Astrocyte (in vitro differentiated cells and primary cell): ENCODE data around the gene OXTR. TPM values are rescaled to one million over a fixed set of nuclear protein-coding genes. Genes with fewer than 3 reads are reported as not detected.

Experiments used
- DNase-seq: peaks from one replicate; pipeline ENCODE4 v3.0.0-alpha.2; 2010; ENCODE audit warnings: low read depth
- FAIRE-seq: peaks from 2 replicates; lab custom pipeline; 2011; peaks lifted over from hg19 to GRCh38; lab: Jason Lieb, UNC
- H2AFZ ChIP-seq: 2 replicates; pipeline ENCODE4 v1.6.0; 2012; ENCODE audit warnings: low read depth, low read length, inconsistent platforms
- H3K27ac ChIP-seq: 2 replicates; pipeline ENCODE4 v1.5.1; 2011; ENCODE audit warnings: low read depth, low read length, inconsistent platforms
- H3K27me3 ChIP-seq: 2 replicates; pipeline ENCODE4 v1.6.0; 2011; ENCODE audit warnings: low read length, inconsistent platforms; ENCODE audit not compliant: insufficient read depth
- H3K36me3 ChIP-seq: 2 replicates; pipeline ENCODE4 v1.5.1; 2011; ENCODE audit warnings: low read length, inconsistent platforms; ENCODE audit not compliant: insufficient read depth
- H3K4me1 ChIP-seq: 2 replicates; pipeline ENCODE4 v1.5.1; 2011; ENCODE audit warnings: low read length, inconsistent platforms; ENCODE audit not compliant: insufficient read depth
- H3K4me2 ChIP-seq: 2 replicates; pipeline ENCODE4 v1.6.0; 2012; ENCODE audit warnings: low read length, inconsistent platforms
- H3K4me3 ChIP-seq: 2 replicates; pipeline ENCODE4 v1.5.1; 2011; ENCODE audit warnings: low read depth, mild to moderate bottlenecking, low read length, inconsistent platforms; ENCODE audit not compliant: insufficient read depth
- H3K79me2 ChIP-seq: 2 replicates; pipeline ENCODE4 v1.6.0; 2012; ENCODE audit warnings: mild to moderate bottlenecking, low read length, inconsistent platforms; ENCODE audit not compliant: insufficient read depth
- H3K9ac ChIP-seq: 2 replicates; pipeline ENCODE4 v1.6.0; 2012; ENCODE audit warnings: mild to moderate bottlenecking, low read length, inconsistent platforms
- H3K9me3 ChIP-seq: 2 replicates; pipeline ENCODE4 v1.5.1; 2012; ENCODE audit warnings: low read depth, mild to moderate bottlenecking, low read length, inconsistent platforms; ENCODE audit not compliant: insufficient read depth
- H4K20me1 ChIP-seq: 2 replicates; pipeline ENCODE4 v1.6.0; 2012; ENCODE audit warnings: low read length, inconsistent platforms; ENCODE audit not compliant: insufficient read depth
- H3K27ac Mint-ChIP-seq: one replicate; pipeline ENCODE4 v1.8.0; 2021; ENCODE audit warnings: mild to moderate bottlenecking, mixed read lengths; ENCODE audit not compliant: unreplicated experiment
- H3K27me3 Mint-ChIP-seq: one replicate; pipeline ENCODE4 v1.8.0; 2021; ENCODE audit warnings: low read depth, mixed read lengths; ENCODE audit not compliant: unreplicated experiment
- H3K36me3 Mint-ChIP-seq: one replicate; pipeline ENCODE4 v1.8.0; 2021; ENCODE audit warnings: low read depth, mixed read lengths; ENCODE audit not compliant: unreplicated experiment
- H3K4me1 Mint-ChIP-seq: one replicate; pipeline ENCODE4 v1.8.0; 2021; ENCODE audit warnings: low read depth, mixed read lengths; ENCODE audit not compliant: unreplicated experiment
- H3K4me3 Mint-ChIP-seq: one replicate; pipeline ENCODE4 v1.8.0; 2021; ENCODE audit warnings: mild to moderate bottlenecking, moderate library complexity, mixed read lengths; ENCODE audit not compliant: unreplicated experiment
- H3K9me3 Mint-ChIP-seq: one replicate; pipeline ENCODE4 v1.8.0; 2021; ENCODE audit warnings: mild to moderate bottlenecking, mixed read lengths; ENCODE audit not compliant: unreplicated experiment
- CTCF ChIP-seq: IDR thresholded peaks from 2 replicates; pipeline ENCODE4 v1.5.1; 2011; ENCODE audit warnings: low read depth, mild to moderate bottlenecking, inconsistent platforms, low read length, moderate library complexity; ENCODE audit not compliant: insufficient read depth
- EZH2 ChIP-seq: IDR thresholded peaks from 2 replicates; pipeline ENCODE4 v1.6.1; 2012; ENCODE audit warnings: mild to moderate bottlenecking, low read length, inconsistent platforms; ENCODE audit not compliant: insufficient read depth
- total RNA-seq: library from RNA; stranded (reverse); gene quantifications from 2 replicates; pipeline ENCODE4 v1.2.1, GENCODE V29; 2021

The OXTR gene
- total RNA-seq, 1 donor from 2014 or later = 3.0 TPM

- peaks cover 2% of the 10 kb centered on the region for H3K36me3 Mint-ChIP-seq
- H3K4me1 Mint-ChIP-seq = peaks cover 11% of the 10 kb centered on the region
- Histone ChIP-seq H3K9ac (no peak overlapping the region), H3K4me1 (peaks cover 13% of the 10 kb centered on the region), H3K27me3 (no peaks in the 10 kb centered on the region), H3K9me3 (no peaks in the 10 kb centered on the region), H3K4me2 (no peak overlapping the region), H3K4me3 (no peak overlapping the region), H3K36me3 (no peaks in the 10 kb centered on the region), H3K79me2 (no peaks in the 10 kb centered on the region), H4K20me1 (no peaks in the 10 kb centered on the region), H3K27ac (no peak overlapping the region), H2AFZ (no peak overlapping the region)
- no peaks in the 10 kb centered on the region for H3K27me3 Mint-ChIP-seq
- H3K4me3 Mint-ChIP-seq = peak overlapping the region; percentile 35
- no peak for FAIRE-seq
- no peak overlapping the region for H3K27ac Mint-ChIP-seq
- no peak for DNase-seq
- TF ChIP-seq EZH2 (no peak), CTCF (no peak)
- H3K9me3 Mint-ChIP-seq = no peaks in the 10 kb centered on the region
Measured at GRCh38 chr3:8794247-8794646, 24.8 kb upstream of the OXTR start.

- H3K36me3 Mint-ChIP-seq = peaks cover 2% of the 10 kb centered on the region
- no peaks in the 10 kb centered on the region for H3K9me3 ChIP-seq
- H3K4me2 ChIP-seq = peak overlapping the region; percentile 10
- DNase-seq = peak; percentile 83
- no peak for TF ChIP-seq CTCF
- no peak for TF ChIP-seq EZH2
- peak; percentile 74 for FAIRE-seq
- H3K27ac ChIP-seq = peak overlapping the region; percentile 49
- no peak overlapping the region for H3K4me3 ChIP-seq
- H3K9ac ChIP-seq = peak overlapping the region; percentile 36
- H3K4me1 Mint-ChIP-seq = peaks cover 11% of the 10 kb centered on the region
- H3K27me3 ChIP-seq = no peaks in the 10 kb centered on the region
- H3K27me3 Mint-ChIP-seq = no peaks in the 10 kb centered on the region
- no peak overlapping the region for H3K4me3 Mint-ChIP-seq
- H2AFZ ChIP-seq = peak overlapping the region; percentile 63
- peaks cover 13% of the 10 kb centered on the region for H3K4me1 ChIP-seq
- no peaks in the 10 kb centered on the region for H4K20me1 ChIP-seq
- no peaks in the 10 kb centered on the region for H3K36me3 ChIP-seq
- no peaks in the 10 kb centered on the region for H3K79me2 ChIP-seq
- H3K27ac Mint-ChIP-seq = peak overlapping the region; percentile 80
- H3K9me3 Mint-ChIP-seq = no peaks in the 10 kb centered on the region
Measured at GRCh38 chr3:8793242-8793641, 23.8 kb upstream of the OXTR start.

GRCh38 chr3:8790529-8790928 lies 21.1 kb upstream of the OXTR start:
- Mint-ChIP-seq H3K9me3 (peaks cover 2% of the 10 kb centered on the region), H3K36me3 (peaks cover 2% of the 10 kb centered on the region), H3K27ac (no peak overlapping the region), H3K27me3 (no peaks in the 10 kb centered on the region), H3K4me3 (no peak overlapping the region), H3K4me1 (peaks cover 11% of the 10 kb centered on the region)
- Histone ChIP-seq H4K20me1 (no peaks in the 10 kb centered on the region), H3K79me2 (no peaks in the 10 kb centered on the region), H3K36me3 (no peaks in the 10 kb centered on the region), H2AFZ (no peak overlapping the region), H3K4me1 (peaks cover 13% of the 10 kb centered on the region), H3K27me3 (no peaks in the 10 kb centered on the region), H3K9me3 (no peaks in the 10 kb centered on the region), H3K4me3 (no peak overlapping the region), H3K9ac (no peak overlapping the region), H3K27ac (no peak overlapping the region), H3K4me2 (no peak overlapping the region)
- no peak for DNase-seq
- TF ChIP-seq EZH2 = no peak
- TF ChIP-seq CTCF = no peak
- no peak for FAIRE-seq
